H9 (cell line): ENCODE measurements around the gene TMCO4. TPM values are rescaled to one million over a fixed set of nuclear protein-coding genes. Genes with fewer than 3 reads are reported as not detected.

ENCODE experiments used
- DNase-seq: peaks from one replicate; pipeline ENCODE4 v3.0.0-alpha.2; 2017
- H2AFZ ChIP-seq: one replicate; pipeline ENCODE4 v1.6.1; 2013; ENCODE audit warnings: mild to moderate bottlenecking, low read length, control low read depth, moderate library complexity
- H2AK5ac ChIP-seq: 2 replicates; pipeline ENCODE4 v1.6.1; 2013; ENCODE audit warnings: low read length, control low read depth, mixed read lengths; ENCODE audit not compliant: insufficient read length
- H2BK120ac ChIP-seq: one replicate; pipeline ENCODE4 v1.6.1; 2013; ENCODE audit warnings: low read depth, mild to moderate bottlenecking, low read length, control low read depth, inconsistent platforms; ENCODE audit not compliant: poor library complexity, severe bottlenecking
- H2BK12ac ChIP-seq: 2 replicates; pipeline ENCODE4 v1.6.1; 2013; ENCODE audit warnings: low read length, control low read depth, mixed read lengths, low read depth; ENCODE audit not compliant: insufficient read length
- H2BK15ac ChIP-seq: 2 replicates; pipeline ENCODE4 v1.6.1; 2013; ENCODE audit warnings: low read depth, low read length, control low read depth
- H2BK20ac ChIP-seq: one replicate; pipeline ENCODE4 v1.6.1; 2013; ENCODE audit warnings: low read depth, mild to moderate bottlenecking, low read length, control low read depth, inconsistent platforms; ENCODE audit not compliant: poor library complexity, severe bottlenecking
- H2BK5ac ChIP-seq: 2 replicates; pipeline ENCODE4 v1.6.1; 2013; ENCODE audit warnings: low read length, control low read depth, mixed read lengths; ENCODE audit not compliant: insufficient read length
- H3K14ac ChIP-seq: 2 replicates; pipeline ENCODE4 v1.6.1; 2013; ENCODE audit warnings: low read length, control low read depth; ENCODE audit not compliant: insufficient read depth
- H3K18ac ChIP-seq: 2 replicates; pipeline ENCODE4 v1.6.1; 2013; ENCODE audit warnings: low read depth, mild to moderate bottlenecking, mixed read lengths, low read length, control low read depth; ENCODE audit not compliant: insufficient read length
- H3K23ac ChIP-seq: 2 replicates; pipeline ENCODE4 v1.6.1; 2013; ENCODE audit warnings: low read length, control low read depth, mixed read lengths, low read depth; ENCODE audit not compliant: insufficient read length
- H3K23me2 ChIP-seq: 2 replicates; pipeline ENCODE4 v1.6.1; 2013; ENCODE audit warnings: low read depth, mild to moderate bottlenecking, mixed read lengths, low read length, control low read depth; ENCODE audit not compliant: insufficient read length, poor library complexity, severe bottlenecking
- H3K27ac ChIP-seq: 2 replicates; pipeline ENCODE4 v1.5.1; 2013; ENCODE audit warnings: low read length, control low read depth, mixed read lengths, low read depth; ENCODE audit not compliant: insufficient read length
- H3K27me3 ChIP-seq: 2 replicates; pipeline ENCODE4 v1.6.1; 2013; ENCODE audit warnings: low read length, control low read depth, inconsistent platforms; ENCODE audit not compliant: insufficient read depth
- H3K4ac ChIP-seq: 2 replicates; pipeline ENCODE4 v1.6.1; 2013; ENCODE audit warnings: low read depth, mild to moderate bottlenecking, control low read depth, inconsistent platforms, low read length, moderate library complexity
- H3K4me1 ChIP-seq: 2 replicates; pipeline ENCODE4 v1.6.1; 2013; ENCODE audit warnings: low read length, control low read depth, inconsistent platforms; ENCODE audit not compliant: insufficient read depth
- H3K4me2 ChIP-seq: 2 replicates; pipeline ENCODE4 v1.6.1; 2013; ENCODE audit warnings: low read length, control low read depth, mixed read lengths; ENCODE audit not compliant: insufficient read length, insufficient read depth
- H3K56ac ChIP-seq: 2 replicates; pipeline ENCODE4 v1.6.1; 2013; ENCODE audit warnings: low read depth, mild to moderate bottlenecking, mixed read lengths, low read length, control low read depth; ENCODE audit not compliant: insufficient read length
- H3K79me1 ChIP-seq: 2 replicates; pipeline ENCODE4 v1.6.1; 2013; ENCODE audit warnings: low read depth, mild to moderate bottlenecking, moderate library complexity, low read length, control low read depth, inconsistent platforms; ENCODE audit not compliant: insufficient read depth, poor library complexity, severe bottlenecking
- H3K79me2 ChIP-seq: 2 replicates; pipeline ENCODE4 v1.6.1; 2013; ENCODE audit warnings: low read length, control low read depth, inconsistent platforms; ENCODE audit not compliant: insufficient read depth
- H3K9ac ChIP-seq: 2 replicates; pipeline ENCODE4 v1.6.1; 2013; ENCODE audit warnings: low read length, control low read depth, mixed read lengths; ENCODE audit not compliant: insufficient read length; ENCODE audit errors: extremely low read depth
- H3K9me3 ChIP-seq: one replicate; pipeline ENCODE4 v1.6.1; 2013; ENCODE audit warnings: low read depth, low read length, inconsistent platforms; ENCODE audit not compliant: control insufficient read depth
- H3T11ph ChIP-seq: one replicate; pipeline ENCODE4 v1.6.1; 2013; ENCODE audit warnings: mild to moderate bottlenecking, low read length, control low read depth, inconsistent platforms
- H4K20me1 ChIP-seq: one replicate; pipeline ENCODE4 v1.6.1; 2013; ENCODE audit not compliant: control insufficient read depth, insufficient read length, insufficient read depth
- H4K5ac ChIP-seq: 2 replicates; pipeline ENCODE4 v1.6.1; 2013; ENCODE audit warnings: low read depth, mild to moderate bottlenecking, mixed read lengths, low read length, control low read depth; ENCODE audit not compliant: insufficient read length
- H4K8ac ChIP-seq: replicated peaks from 2 replicates; pipeline ENCODE4 v1.6.1; 2013; ENCODE audit warnings: low read length, control low read depth, mixed read lengths, low read depth; ENCODE audit not compliant: insufficient read length
- H4K91ac ChIP-seq: 2 replicates; pipeline ENCODE4 v1.6.1; 2013; ENCODE audit warnings: low read depth, mild to moderate bottlenecking, moderate library complexity, mixed read lengths, low read length, control low read depth; ENCODE audit not compliant: insufficient read length
- H3K27ac Mint-ChIP-seq, 3 experiments: 2 replicates in 2 of 3; 3 replicates in 1 of 3; pipeline ENCODE4 v1.8.0; 2020 to 2021; ENCODE audit warnings: mixed read lengths in 3 of 3, mild to moderate bottlenecking in 1 of 3, moderate library complexity in 1 of 3
- H3K27me3 Mint-ChIP-seq: 2 replicates; pipeline ENCODE4 v1.8.0; 2021; ENCODE audit warnings: low read depth, mild to moderate bottlenecking, moderate library complexity, mixed read lengths
- H3K36me3 Mint-ChIP-seq, 3 experiments: 2 replicates in 2 of 3; 3 replicates in 1 of 3; pipeline ENCODE4 v1.8.0; 2020 to 2021; ENCODE audit warnings: low read depth in 3 of 3, mixed read lengths in 3 of 3; ENCODE audit not compliant: insufficient read depth in 1 of 3
- H3K4me1 Mint-ChIP-seq, 2 experiments: 2 replicates each; pipeline ENCODE4 v1.8.0; 2020; ENCODE audit warnings: mixed read lengths in 2 of 2
- H3K4me3 Mint-ChIP-seq, 2 experiments: 2 replicates in 1 of 2; 3 replicates in 1 of 2; pipeline ENCODE4 v1.8.0; 2020 to 2021; ENCODE audit warnings: mild to moderate bottlenecking in 2 of 2, mixed read lengths in 2 of 2, moderate library complexity in 1 of 2
- H3K9me3 Mint-ChIP-seq, 2 experiments: 2 replicates in 1 of 2; 3 replicates in 1 of 2; pipeline ENCODE4 v1.8.0; 2020; ENCODE audit warnings: mild to moderate bottlenecking in 2 of 2, mixed read lengths in 2 of 2, moderate library complexity in 1 of 2
- CTCF ChIP-seq: fragments of 200-600 bp; sonication (generic); conservative IDR thresholded peaks from 3 replicates; pipeline ENCODE4 v1.8.0; 2021; ENCODE audit warnings: antibody characterized with exemption, mild to moderate bottlenecking
- WGBS: extraction: QIAGEN DNeasy Blood & Tissue Kit; methylation state at CpG from one replicate; pipeline ENCODE4 v1.1.7; 2013; ENCODE audit warnings: missing lambda C conversion rate, low lambda C conversion rate, mixed read lengths; ENCODE audit not compliant: insufficient read length; ENCODE audit errors: extremely low coverage; 5-methylcytosine and 5-hydroxymethylcytosine counted together
- total RNA-seq: library from RNA; stranded (reverse); gene quantifications from 2 replicates; pipeline ENCODE4 v1.2.1, GENCODE V29; 2021

The TMCO4 gene
- total RNA-seq, 1 experiment from 2014 or later: 4.0 TPM

DNA sequence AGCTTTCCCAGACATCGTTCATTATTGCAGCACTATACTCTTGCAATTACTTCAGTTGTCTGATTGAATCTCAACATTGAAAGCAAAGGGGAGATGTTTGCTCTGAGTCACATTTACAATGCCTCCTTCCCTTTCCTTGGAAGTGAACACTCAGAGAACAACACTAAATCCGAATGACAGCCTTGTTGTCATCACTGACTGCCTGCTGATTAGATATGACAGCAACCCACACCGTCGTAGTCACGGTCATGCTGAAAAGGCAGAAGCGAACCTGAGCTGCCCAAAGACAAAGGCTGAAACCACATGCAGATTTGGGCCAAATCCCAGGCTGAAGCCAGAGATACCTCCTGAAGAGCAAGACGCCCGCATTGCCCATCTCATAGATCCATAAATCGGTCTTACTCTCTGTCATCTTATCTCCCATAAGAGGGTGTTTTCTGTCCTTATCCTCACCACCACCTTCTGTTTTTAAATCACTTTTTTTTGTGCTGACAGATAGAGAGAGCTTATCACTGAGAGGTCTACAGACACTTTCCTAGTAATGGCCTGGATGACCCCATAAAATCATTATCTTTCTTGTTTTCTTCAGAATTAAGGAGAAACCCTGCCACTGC lies 47.5 kb downstream of the TMCO4 start:
- Histone ChIP-seq H2BK5ac (no peak overlapping the region), H2BK12ac (no peak overlapping the region), H2AFZ (no peak overlapping the region), H3K79me1 (no peaks in the 10 kb centered on the region), H4K20me1 (no peaks in the 10 kb centered on the region), H2AK5ac (no peak overlapping the region), H2BK120ac (no peak overlapping the region), H4K5ac (no peak overlapping the region), H3K23me2 (no peaks in the 10 kb centered on the region), H3K18ac (no peak overlapping the region), H4K91ac (no peak overlapping the region), H3K27me3 (no peaks in the 10 kb centered on the region), H3K27ac (no peak overlapping the region), H2BK20ac (no peak overlapping the region), H2BK15ac (no peak overlapping the region), H3K79me2 (no peaks in the 10 kb centered on the region), H3K9me3 (no peaks in the 10 kb centered on the region), H3K4me2 (no peak overlapping the region), H3K9ac (no peak overlapping the region), H4K8ac (no peak overlapping the region), H3T11ph (no peak overlapping the region), H3K4me1 (no peaks in the 10 kb centered on the region), H3K14ac (no peak overlapping the region), H3K4ac (no peak overlapping the region), H3K23ac (no peak overlapping the region), H3K56ac (no peak overlapping the region)
- H3K9me3 Mint-ChIP-seq: peaks cover 0 to 3% of the 10 kb centered on the region in 2 experiments; a peak in 1 of 5 replicates
- H3K27ac Mint-ChIP-seq: no peak overlapping the region
- DNase-seq: no peak
- no CpG with 5 or more reads among the region's 9 CpGs for WGBS
- no peaks in the 10 kb centered on the region for H3K4me1 Mint-ChIP-seq
- H3K4me3 Mint-ChIP-seq: no peak overlapping the region
- H3K36me3 Mint-ChIP-seq: no peaks in the 10 kb centered on the region
- no peaks in the 10 kb centered on the region; the same call in none of the 2 replicates for H3K27me3 Mint-ChIP-seq
- no peak for TF ChIP-seq CTCF
